ENCODE results near the gene ADAP2.
"Not testable (repeated sequence)": the region's sequence is repeated elsewhere in the genome, so short reads cannot be mapped to it uniquely, and the experiment has no call there.

ADAP2 gene

GRCh38 chr17:30969989-30970830, 48.5 kb downstream of the ADAP2 start:
- no peak for TF ChIP-seq CTCF (IDR thresholded peaks at IDR 0.05; ENCODE audit: insufficient read depth, low read length, poor library complexity, severe bottlenecking)
- peaks cover 1% of the 10 kb centered on the region for H3K36me3 ChIP-seq (ENCODE audit: control insufficient read depth, insufficient read depth, low read length)
- H3K4me3 ChIP-seq (replicated peaks; ENCODE audit: low read depth, low read length), result peak overlapping the region; percentile 80
- DNase-seq (ENCODE audit: extremely low read depth, insufficient read length), result no peak
- H3K27me3 ChIP-seq (replicated peaks; ENCODE audit: control insufficient read depth, insufficient read depth, low read length), result no peaks in the 10 kb centered on the region

- peak; percentile 86 for DNase-seq (ENCODE audit: extremely low read depth, insufficient read length)
- Histone ChIP-seq H3K36me3 (ENCODE audit: control insufficient read depth, insufficient read depth, low read length) (peaks cover 4% of the 10 kb centered on the region), H3K4me3 (replicated peaks; ENCODE audit: low read depth, low read length) (peak within 1 kb of the TSS; percentile 80), H3K27me3 (replicated peaks; ENCODE audit: control insufficient read depth, insufficient read depth, low read length) (no peaks in the 10 kb centered on the region)
- no peak for TF ChIP-seq CTCF (IDR thresholded peaks at IDR 0.05; ENCODE audit: insufficient read depth, low read length, poor library complexity, severe bottlenecking)
Observed at GRCh38 chr17:30970831-30971567, 49.3 kb downstream of the ADAP2 start, which contains the start of gene RNF135. Gene RNF135, plus strand, starts transcription at chr17:30971039. Its CDS starts 35 bp downstream, at chr17:30971074.

- Histone ChIP-seq H3K4me3 (replicated peaks; ENCODE audit: low read depth, low read length) (no peak overlapping the region), H3K27me3 (replicated peaks; ENCODE audit: control insufficient read depth, insufficient read depth, low read length) (no peaks in the 10 kb centered on the region), H3K36me3 (ENCODE audit: control insufficient read depth, insufficient read depth, low read length) (peaks cover 4% of the 10 kb centered on the region)
- TF ChIP-seq CTCF (IDR thresholded peaks at IDR 0.05; ENCODE audit: insufficient read depth, low read length, poor library complexity, severe bottlenecking), result no peak
- no peak for DNase-seq (ENCODE audit: extremely low read depth, insufficient read length)
Observed at GRCh38 chr17:30975042-30975820, 53.5 kb downstream of the ADAP2 start.

- DNase-seq (ENCODE audit: extremely low read depth, insufficient read length); H3K27me3 ChIP-seq (replicated peaks; ENCODE audit: control insufficient read depth, insufficient read depth, low read length); H3K4me3 ChIP-seq (replicated peaks; ENCODE audit: low read depth, low read length); H3K36me3 ChIP-seq (ENCODE audit: control insufficient read depth, insufficient read depth, low read length): not testable (repeated sequence)
Observed at GRCh38 chr17:30979919-30980318, 58.2 kb downstream of the ADAP2 start.

- no peak for DNase-seq (ENCODE audit: extremely low read depth, insufficient read length)
- Histone ChIP-seq H3K36me3 (ENCODE audit: control insufficient read depth, insufficient read depth, low read length) (peaks cover 6% of the 10 kb centered on the region), H3K4me3 (replicated peaks; ENCODE audit: low read depth, low read length) (no peak overlapping the region), H3K27me3 (replicated peaks; ENCODE audit: control insufficient read depth, insufficient read depth, low read length) (no peaks in the 10 kb centered on the region)
- no peak for TF ChIP-seq CTCF (IDR thresholded peaks at IDR 0.05; ENCODE audit: insufficient read depth, low read length, poor library complexity, severe bottlenecking)
Observed at GRCh38 chr17:30981531-30982519, 60.1 kb downstream of the ADAP2 start.
